22Rv1 (cell line): ENCODE results near the gene LACTB.

Source experiments
- H3K27ac ChIP-seq: fragments of 450-650 bp; 2 replicates; pipeline ENCODE4 v1.5.1; 2017
- ZFX ChIP-seq: fragments of 450-650 bp; IDR thresholded peaks from 2 replicates; pipeline ENCODE4 v1.6.1; 2017; ENCODE audit warnings: antibody characterized with exemption, borderline replicate concordance
- TF ChIP-seq, protein P1 (sequence below): fragments of 450-650 bp; IDR thresholded peaks from 2 replicates; pipeline ENCODE4 v1.5.1; 2017; ENCODE audit warnings: mild to moderate bottlenecking

Gene LACTB

GRCh38 chr15:63135281-63135680 is 13.6 kb downstream of the LACTB start:
- TF ChIP-seq, protein P1, sequence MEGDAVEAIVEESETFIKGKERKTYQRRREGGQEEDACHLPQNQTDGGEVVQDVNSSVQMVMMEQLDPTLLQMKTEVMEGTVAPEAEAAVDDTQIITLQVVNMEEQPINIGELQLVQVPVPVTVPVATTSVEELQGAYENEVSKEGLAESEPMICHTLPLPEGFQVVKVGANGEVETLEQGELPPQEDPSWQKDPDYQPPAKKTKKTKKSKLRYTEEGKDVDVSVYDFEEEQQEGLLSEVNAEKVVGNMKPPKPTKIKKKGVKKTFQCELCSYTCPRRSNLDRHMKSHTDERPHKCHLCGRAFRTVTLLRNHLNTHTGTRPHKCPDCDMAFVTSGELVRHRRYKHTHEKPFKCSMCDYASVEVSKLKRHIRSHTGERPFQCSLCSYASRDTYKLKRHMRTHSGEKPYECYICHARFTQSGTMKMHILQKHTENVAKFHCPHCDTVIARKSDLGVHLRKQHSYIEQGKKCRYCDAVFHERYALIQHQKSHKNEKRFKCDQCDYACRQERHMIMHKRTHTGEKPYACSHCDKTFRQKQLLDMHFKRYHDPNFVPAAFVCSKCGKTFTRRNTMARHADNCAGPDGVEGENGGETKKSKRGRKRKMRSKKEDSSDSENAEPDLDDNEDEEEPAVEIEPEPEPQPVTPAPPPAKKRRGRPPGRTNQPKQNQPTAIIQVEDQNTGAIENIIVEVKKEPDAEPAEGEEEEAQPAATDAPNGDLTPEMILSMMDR, result no peak
- H3K27ac ChIP-seq, result no peak overlapping the region

- TF ChIP-seq, protein P1, result no peak
- no peak for TF ChIP-seq ZFX
- no peak overlapping the region for H3K27ac ChIP-seq
These were observed 14.1 kb downstream of the LACTB start for GRCh38 chr15:63135804-63136203.

- no peak for TF ChIP-seq ZFX
- TF ChIP-seq, protein P1, result no peak
- H3K27ac ChIP-seq, result no peak overlapping the region
These were observed 15.1 kb downstream of the LACTB start for GRCh38 chr15:63136742-63137141.

DNA sequence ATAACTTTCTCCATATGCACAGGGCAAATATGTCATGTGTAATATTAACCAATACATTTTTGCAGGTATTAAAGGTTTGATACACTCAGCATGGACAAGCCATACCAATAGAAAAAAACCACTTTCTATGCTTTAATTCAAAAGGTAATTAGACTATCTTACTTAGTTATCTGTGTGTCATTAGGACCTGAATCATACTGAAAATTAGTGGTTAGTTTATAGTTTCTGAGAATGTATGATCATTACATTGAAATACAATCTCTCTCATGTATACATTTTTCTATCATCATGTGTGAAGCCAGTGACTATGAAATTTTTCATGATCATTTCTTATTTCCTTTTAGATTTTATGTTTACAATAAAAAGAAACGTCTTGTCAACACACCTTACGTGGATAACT is 19.3 kb downstream of the LACTB start:
- TF ChIP-seq, protein P1, result no peak
- no peak for TF ChIP-seq ZFX
- H3K27ac ChIP-seq, result no peak overlapping the region

DNA sequence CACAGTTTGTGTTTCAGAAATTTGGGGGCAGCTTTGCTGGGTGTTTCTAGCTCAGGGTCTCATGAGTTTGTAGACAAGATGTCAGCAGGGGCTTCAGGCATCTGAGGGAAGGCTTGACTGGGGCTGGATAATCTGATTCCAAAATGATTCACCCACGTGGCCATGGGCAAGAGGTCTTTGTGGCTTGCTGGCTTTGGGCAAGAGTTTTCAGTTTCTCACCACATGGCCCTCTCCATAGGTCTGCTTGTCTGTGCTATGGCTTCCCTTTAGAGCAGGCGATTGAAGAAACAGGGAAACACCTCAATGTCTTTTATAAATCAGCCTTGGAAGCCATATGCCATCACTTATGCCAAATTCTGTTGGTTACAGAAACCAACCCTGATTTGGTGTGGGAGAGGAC is 23.8 kb downstream of the LACTB start:
- H3K27ac ChIP-seq, result no peak overlapping the region
- no peak for TF ChIP-seq ZFX
- TF ChIP-seq, protein P1, result no peak

- TF ChIP-seq, protein P1, result no peak
- no peak for TF ChIP-seq ZFX
- H3K27ac ChIP-seq, result no peak overlapping the region
These were observed 25.0 kb downstream of the LACTB start for GRCh38 chr15:63146684-63147083.

GRCh38 chr15:63151665-63152064 is 30.0 kb downstream of the LACTB start:
- TF ChIP-seq, protein P1, result no peak
- no peak for TF ChIP-seq ZFX

More at GRCh38 chr15:63151665-63152064, 30.0 kb downstream of the LACTB start:
- no peak overlapping the region for H3K27ac ChIP-seq
